Astrocyte (in vitro differentiated cells and primary cell): ENCODE results near the gene ALDH16A1. TPM values are rescaled to one million over a fixed set of nuclear protein-coding genes. Genes with fewer than 3 reads are reported as not detected.

ENCODE experiments used
- DNase-seq: peaks from one replicate; pipeline ENCODE4 v3.0.0-alpha.2; 2010; ENCODE audit warnings: low read depth
- FAIRE-seq: peaks from 2 replicates; lab custom pipeline; 2011; peaks lifted over from hg19 to GRCh38; lab: Jason Lieb, UNC
- H2AFZ ChIP-seq: 2 replicates; pipeline ENCODE4 v1.6.0; 2012; ENCODE audit warnings: low read depth, low read length, inconsistent platforms
- H3K27ac ChIP-seq: 2 replicates; pipeline ENCODE4 v1.5.1; 2011; ENCODE audit warnings: low read depth, low read length, inconsistent platforms
- H3K27me3 ChIP-seq: 2 replicates; pipeline ENCODE4 v1.6.0; 2011; ENCODE audit warnings: low read length, inconsistent platforms; ENCODE audit not compliant: insufficient read depth
- H3K36me3 ChIP-seq: 2 replicates; pipeline ENCODE4 v1.5.1; 2011; ENCODE audit warnings: low read length, inconsistent platforms; ENCODE audit not compliant: insufficient read depth
- H3K4me1 ChIP-seq: 2 replicates; pipeline ENCODE4 v1.5.1; 2011; ENCODE audit warnings: low read length, inconsistent platforms; ENCODE audit not compliant: insufficient read depth
- H3K4me2 ChIP-seq: 2 replicates; pipeline ENCODE4 v1.6.0; 2012; ENCODE audit warnings: low read length, inconsistent platforms
- H3K4me3 ChIP-seq: 2 replicates; pipeline ENCODE4 v1.5.1; 2011; ENCODE audit warnings: low read depth, mild to moderate bottlenecking, low read length, inconsistent platforms; ENCODE audit not compliant: insufficient read depth
- H3K79me2 ChIP-seq: 2 replicates; pipeline ENCODE4 v1.6.0; 2012; ENCODE audit warnings: mild to moderate bottlenecking, low read length, inconsistent platforms; ENCODE audit not compliant: insufficient read depth
- H3K9ac ChIP-seq: 2 replicates; pipeline ENCODE4 v1.6.0; 2012; ENCODE audit warnings: mild to moderate bottlenecking, low read length, inconsistent platforms
- H3K9me3 ChIP-seq: 2 replicates; pipeline ENCODE4 v1.5.1; 2012; ENCODE audit warnings: low read depth, mild to moderate bottlenecking, low read length, inconsistent platforms; ENCODE audit not compliant: insufficient read depth
- H4K20me1 ChIP-seq: 2 replicates; pipeline ENCODE4 v1.6.0; 2012; ENCODE audit warnings: low read length, inconsistent platforms; ENCODE audit not compliant: insufficient read depth
- H3K27ac Mint-ChIP-seq: one replicate; pipeline ENCODE4 v1.8.0; 2021; ENCODE audit warnings: mild to moderate bottlenecking, mixed read lengths; ENCODE audit not compliant: unreplicated experiment
- H3K27me3 Mint-ChIP-seq: one replicate; pipeline ENCODE4 v1.8.0; 2021; ENCODE audit warnings: low read depth, mixed read lengths; ENCODE audit not compliant: unreplicated experiment
- H3K36me3 Mint-ChIP-seq: one replicate; pipeline ENCODE4 v1.8.0; 2021; ENCODE audit warnings: low read depth, mixed read lengths; ENCODE audit not compliant: unreplicated experiment
- H3K4me1 Mint-ChIP-seq: one replicate; pipeline ENCODE4 v1.8.0; 2021; ENCODE audit warnings: low read depth, mixed read lengths; ENCODE audit not compliant: unreplicated experiment
- H3K4me3 Mint-ChIP-seq: one replicate; pipeline ENCODE4 v1.8.0; 2021; ENCODE audit warnings: mild to moderate bottlenecking, moderate library complexity, mixed read lengths; ENCODE audit not compliant: unreplicated experiment
- H3K9me3 Mint-ChIP-seq: one replicate; pipeline ENCODE4 v1.8.0; 2021; ENCODE audit warnings: mild to moderate bottlenecking, mixed read lengths; ENCODE audit not compliant: unreplicated experiment
- CTCF ChIP-seq: IDR thresholded peaks from 2 replicates; pipeline ENCODE4 v1.5.1; 2011; ENCODE audit warnings: low read depth, mild to moderate bottlenecking, inconsistent platforms, low read length, moderate library complexity; ENCODE audit not compliant: insufficient read depth
- EZH2 ChIP-seq: IDR thresholded peaks from 2 replicates; pipeline ENCODE4 v1.6.1; 2012; ENCODE audit warnings: mild to moderate bottlenecking, low read length, inconsistent platforms; ENCODE audit not compliant: insufficient read depth
- total RNA-seq: library from RNA; stranded (reverse); gene quantifications from 2 replicates; pipeline ENCODE4 v1.2.1, GENCODE V29; 2021

ALDH16A1 gene
- total RNA-seq, 1 donor from 2014 or later: 13.0 TPM

GRCh38 chr19:49428547-49429451 lies 24.2 kb upstream of the ALDH16A1 start:
- Histone ChIP-seq H3K27me3 (peaks cover 91% of the 10 kb centered on the region), H3K36me3 (no peaks in the 10 kb centered on the region), H3K4me3 (no peak overlapping the region), H4K20me1 (no peaks in the 10 kb centered on the region), H2AFZ (no peak overlapping the region), H3K79me2 (no peaks in the 10 kb centered on the region), H3K4me1 (no peaks in the 10 kb centered on the region), H3K9ac (no peak overlapping the region), H3K9me3 (peaks cover 5% of the 10 kb centered on the region), H3K4me2 (no peak overlapping the region), H3K27ac (no peak overlapping the region)
- no peak overlapping the region for H3K27ac Mint-ChIP-seq
- DNase-seq (no peak), FAIRE-seq (no peak)
- H3K9me3 Mint-ChIP-seq: peaks cover 6% of the 10 kb centered on the region
- H3K4me1 Mint-ChIP-seq: peaks cover 2% of the 10 kb centered on the region
- no peak overlapping the region for H3K4me3 Mint-ChIP-seq
- no peaks in the 10 kb centered on the region for H3K36me3 Mint-ChIP-seq
- H3K27me3 Mint-ChIP-seq: peaks cover 80% of the 10 kb centered on the region
- TF ChIP-seq EZH2 (peak; percentile 68), CTCF (no peak)

- H3K27me3 Mint-ChIP-seq: peaks cover 75% of the 10 kb centered on the region
- H3K36me3 Mint-ChIP-seq: no peaks in the 10 kb centered on the region
- TF ChIP-seq CTCF (no peak), EZH2 (no peak)
- DNase-seq (no peak), FAIRE-seq (no peak)
- H3K4me2 ChIP-seq: no peak overlapping the region
- H3K9me3 ChIP-seq: peaks cover 5% of the 10 kb centered on the region
- no peaks in the 10 kb centered on the region for H3K79me2 ChIP-seq
- no peak overlapping the region for H3K4me3 ChIP-seq
- H3K4me3 Mint-ChIP-seq: no peak overlapping the region
- peaks cover 7% of the 10 kb centered on the region for H3K9me3 Mint-ChIP-seq
- no peak overlapping the region for H3K27ac ChIP-seq
- no peaks in the 10 kb centered on the region for H3K36me3 ChIP-seq
- peaks cover 85% of the 10 kb centered on the region for H3K27me3 ChIP-seq
- no peak overlapping the region for H2AFZ ChIP-seq
- no peaks in the 10 kb centered on the region for H4K20me1 ChIP-seq
- H3K27ac Mint-ChIP-seq: no peak overlapping the region
- no peak overlapping the region for H3K9ac ChIP-seq
- H3K4me1 Mint-ChIP-seq: peaks cover 2% of the 10 kb centered on the region
- no peaks in the 10 kb centered on the region for H3K4me1 ChIP-seq
Measured at GRCh38 chr19:49430172-49430677, 22.8 kb upstream of the ALDH16A1 start.
